ENCODE results near the gene KIF26B. TPM values are rescaled to one million over a fixed set of nuclear protein-coding genes. Genes with fewer than 3 reads are reported as not detected.
"Not testable (repeated sequence)": the region's sequence is repeated elsewhere in the genome, so short reads cannot be mapped to it uniquely, and the experiment has no call there.

The KIF26B gene
- total RNA-seq, 1 donor from 2014 or later: 3.8 TPM

DNA sequence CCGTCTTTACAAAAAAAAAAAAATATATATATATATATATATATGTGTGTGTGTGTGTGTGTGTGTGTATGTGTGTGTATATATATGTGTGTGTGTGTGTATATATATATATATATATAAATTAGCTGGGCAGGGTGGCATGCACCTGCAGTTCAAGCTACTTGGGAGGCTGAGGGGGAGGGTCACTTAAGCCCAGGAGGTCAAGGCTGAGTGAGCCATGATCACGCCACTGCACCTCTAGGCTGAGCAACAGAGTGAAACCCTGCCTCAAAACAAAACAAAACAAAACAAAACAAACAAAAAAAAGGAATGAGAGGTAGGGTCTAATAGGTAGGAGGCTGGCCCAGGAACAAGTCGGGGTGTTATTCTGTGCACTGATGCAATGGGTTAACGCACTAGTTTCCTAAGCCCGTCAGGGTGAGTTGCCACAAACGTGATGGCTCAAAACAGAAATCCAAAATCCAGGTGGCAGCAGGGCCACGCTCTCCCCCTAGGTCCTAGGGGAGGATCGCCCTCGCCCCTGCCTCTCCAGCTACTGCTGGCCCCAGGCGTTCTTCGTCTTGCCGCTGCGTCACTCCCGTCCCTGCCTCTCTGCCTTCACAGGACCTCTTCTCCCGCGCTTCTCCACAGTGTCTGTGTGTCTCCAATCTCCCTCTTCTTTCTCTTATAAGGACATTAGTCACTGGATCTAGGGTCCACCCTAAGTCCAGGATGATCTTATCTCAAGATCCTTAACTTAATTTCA, 24.3 kb upstream of the KIF26B start:
- intact Hi-C loops (cut with DNase I); DNase-seq (ENCODE audit: missing footprints); ATAC-seq: not testable (repeated sequence)

DNA sequence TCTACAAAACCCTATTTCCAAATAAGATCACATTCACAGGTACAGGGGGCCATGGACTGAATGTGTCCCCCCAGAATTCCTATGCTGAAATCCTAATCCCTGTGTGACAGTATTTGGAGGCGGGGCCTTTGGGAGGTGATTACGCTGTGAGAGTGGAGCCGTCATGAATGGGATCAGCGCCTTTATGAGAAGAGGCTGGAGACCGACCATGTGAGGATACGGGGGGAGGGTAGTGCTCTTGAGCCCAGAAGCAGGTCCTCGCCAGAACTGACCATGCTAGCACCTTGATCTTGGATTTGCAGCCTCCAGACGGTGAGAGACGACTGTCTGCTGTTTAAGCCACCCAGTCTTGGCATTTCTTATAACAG, 23.8 kb upstream of the KIF26B start:
- ATAC-seq (no peak), DNase-seq (ENCODE audit: missing footprints) (no peak)
- intact Hi-C loops (cut with DNase I): no loop called here

- no peak for ATAC-seq
Observed at GRCh38 chr1:245132771-245133170, 22.0 kb upstream of the KIF26B start.

DNA sequence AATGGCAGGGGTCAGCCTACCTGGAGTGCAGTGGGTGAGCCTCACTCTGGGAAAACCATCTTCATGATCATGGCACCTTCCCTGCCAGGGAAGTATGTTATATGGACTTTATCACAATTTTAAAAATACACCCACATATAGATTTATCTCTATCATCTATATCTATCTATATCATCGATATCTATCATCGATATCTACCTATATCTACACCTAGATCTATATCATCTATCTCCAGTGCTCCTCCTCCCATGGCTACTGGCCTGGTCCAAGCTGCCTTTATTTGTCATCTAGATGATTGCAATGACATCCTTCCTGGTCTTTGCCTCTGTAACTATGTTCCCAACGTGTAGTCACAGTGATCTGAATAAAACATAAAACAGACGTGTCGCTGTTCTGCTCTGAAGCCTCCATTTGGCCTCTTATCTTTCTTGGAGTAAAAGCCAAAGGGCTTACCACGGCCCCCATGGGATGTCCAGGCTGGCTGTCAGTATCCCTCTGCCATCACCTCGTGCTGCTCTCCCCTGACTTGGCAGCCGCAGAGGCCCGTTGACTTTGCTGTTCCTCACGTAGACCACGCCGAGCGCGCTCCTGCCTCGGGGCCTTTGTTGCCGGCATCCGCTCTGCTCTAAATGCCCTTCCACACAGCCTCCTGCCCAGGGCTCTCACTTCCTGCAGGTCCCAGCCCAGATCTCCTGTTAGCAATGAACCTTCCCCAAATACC, 20.6 kb upstream of the KIF26B start:
- peak; percentile 90 for ATAC-seq

More at GRCh38 chr1:245132771-245133170, 22.0 kb upstream of the KIF26B start:
- intact Hi-C loops (cut with DNase I): no loop called here
- DNase-seq (ENCODE audit: missing footprints): no peak

DNA sequence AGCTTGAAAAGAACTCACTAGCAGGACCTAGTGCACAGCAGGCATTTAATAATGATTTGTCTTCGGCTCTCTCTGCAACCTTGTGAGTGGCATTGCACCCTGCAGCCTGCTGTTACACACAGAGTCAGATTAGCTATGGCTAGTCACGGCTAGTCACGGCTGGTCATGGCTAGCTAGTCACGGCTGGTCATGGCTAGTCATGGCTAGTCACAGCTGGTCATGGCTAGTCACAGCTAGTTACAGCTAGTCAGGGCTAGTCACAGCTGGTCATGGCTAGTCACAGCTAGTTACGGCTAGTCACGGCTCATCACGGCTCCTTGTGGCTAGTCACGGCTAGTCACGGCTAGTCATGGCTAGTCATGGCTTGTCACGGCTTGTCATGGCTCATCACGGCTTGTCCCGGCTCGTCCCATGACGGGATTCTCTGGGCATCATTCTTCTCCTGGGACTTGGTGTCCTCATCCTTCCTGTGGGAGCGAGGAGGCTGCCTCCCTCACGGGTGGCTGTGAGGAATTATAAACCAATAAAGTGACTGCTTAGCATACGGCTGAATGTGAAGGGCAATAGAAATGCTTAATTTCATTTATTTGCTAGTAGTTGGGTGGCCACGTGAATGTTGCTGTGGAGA, 12.5 kb upstream of the KIF26B start:
- ATAC-seq (no peak), DNase-seq (ENCODE audit: missing footprints) (no peak)
- intact Hi-C loops (cut with DNase I): no loop called here

More for the DNA sequence above, 20.6 kb upstream of the KIF26B start:
- intact Hi-C loops (cut with DNase I): no loop called here
- peak; percentile 84 for DNase-seq (ENCODE audit: missing footprints)

DNA sequence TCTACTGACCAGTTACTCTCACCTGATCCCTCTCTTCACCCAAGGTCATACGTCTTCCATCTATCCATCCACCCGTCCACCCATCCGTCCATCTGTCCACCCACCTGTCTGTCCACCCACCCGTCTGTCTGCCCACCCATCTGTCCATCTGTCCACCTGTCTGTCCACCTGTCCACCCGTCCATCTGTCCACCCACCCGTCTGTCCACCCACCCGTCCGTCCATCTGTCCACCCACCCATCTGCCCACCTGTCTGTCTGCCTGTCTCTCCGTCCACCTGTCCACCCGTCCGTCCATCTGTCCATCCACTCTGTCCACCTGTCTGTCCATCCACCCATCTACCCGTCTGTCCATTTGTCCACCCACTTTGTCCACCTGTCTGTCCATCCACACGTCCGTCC, 11.8 kb upstream of the KIF26B start:
- no peak for DNase-seq (ENCODE audit: missing footprints)
- intact Hi-C loops (cut with DNase I): no loop called here

GRCh38 chr1:245143849-245144248, 10.9 kb upstream of the KIF26B start:
- DNase-seq (ENCODE audit: missing footprints): no peak
- intact Hi-C loops (cut with DNase I): no loop called here
- ATAC-seq: no peak

More for the DNA sequence above, 11.8 kb upstream of the KIF26B start:
- ATAC-seq: no peak

DNA sequence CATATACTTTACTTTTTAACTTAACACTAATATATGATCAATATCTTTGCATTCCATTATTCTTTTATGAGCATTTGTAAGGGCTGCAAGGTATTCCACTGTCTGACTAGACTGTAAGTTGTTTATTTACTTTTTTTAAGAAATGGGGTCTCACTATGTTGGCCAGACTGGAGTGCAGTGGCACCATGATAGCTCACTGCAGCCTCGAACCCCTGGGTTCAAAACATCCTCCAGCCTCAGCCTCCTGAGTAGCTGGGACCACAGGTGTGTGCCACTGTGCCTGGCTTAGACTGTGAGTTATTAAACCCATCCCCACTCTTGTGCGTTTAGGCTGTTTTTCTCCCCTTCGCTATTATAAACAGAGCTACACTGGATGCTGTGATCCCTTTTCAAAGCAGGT, 6.7 kb upstream of the KIF26B start:
- no peak for DNase-seq (ENCODE audit: missing footprints)
- intact Hi-C loops (cut with DNase I): no loop called here

DNA sequence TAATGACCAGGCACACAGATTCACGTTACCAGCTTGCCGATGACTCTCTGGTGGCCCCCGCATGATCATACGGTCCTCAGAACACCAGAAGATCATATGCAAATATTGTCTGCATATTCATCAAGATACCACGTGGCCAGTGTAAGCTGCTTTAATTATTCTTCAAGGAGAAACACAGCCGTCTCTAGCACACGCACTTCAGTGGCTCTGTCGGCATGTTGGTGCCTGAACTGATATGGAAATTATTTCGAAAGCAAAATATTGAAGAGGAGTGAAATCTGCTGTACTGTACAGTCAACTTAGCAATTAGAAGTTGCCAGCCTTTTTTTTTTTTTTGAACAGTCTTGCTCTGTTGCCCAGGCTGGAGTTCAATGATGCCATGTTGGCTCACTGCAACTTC, 5.9 kb upstream of the KIF26B start:
- DNase-seq (ENCODE audit: missing footprints) (no peak), ATAC-seq (no peak)
- intact Hi-C loops (cut with DNase I): no loop called here

More for the DNA sequence above, 6.7 kb upstream of the KIF26B start:
- ATAC-seq: no peak

DNA sequence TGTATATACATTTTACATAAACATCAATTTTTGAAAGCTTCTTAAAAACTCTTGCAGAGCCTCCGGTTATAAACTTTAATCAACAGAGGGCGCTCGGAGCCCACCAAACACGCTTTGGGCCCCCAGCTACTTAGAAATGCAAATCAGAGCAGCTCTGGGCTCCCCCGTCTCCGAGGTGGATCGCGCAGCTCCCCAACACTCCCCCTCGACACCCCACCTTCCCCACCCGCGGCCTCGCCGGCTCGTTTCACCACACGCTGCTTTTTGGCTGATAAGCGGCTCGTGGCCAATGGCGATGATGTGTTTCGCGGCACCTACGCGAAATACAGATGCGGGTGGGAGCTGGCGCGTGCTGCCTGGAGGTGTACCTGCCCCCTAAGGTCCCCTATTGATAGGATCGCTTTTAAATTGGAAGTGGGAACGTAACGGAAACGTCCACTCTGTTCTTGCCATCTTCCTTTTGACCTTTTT, 1.7 kb upstream of the KIF26B start:
- intact Hi-C loops (cut with DNase I): loop anchor here (2.0 to 10.0 kb wide), 5 partner anchors 652 to 1342 kb away; no protein-coding TSS in a partner anchor
- ATAC-seq (no peak), DNase-seq (ENCODE audit: missing footprints) (peak; percentile 68)

DNA sequence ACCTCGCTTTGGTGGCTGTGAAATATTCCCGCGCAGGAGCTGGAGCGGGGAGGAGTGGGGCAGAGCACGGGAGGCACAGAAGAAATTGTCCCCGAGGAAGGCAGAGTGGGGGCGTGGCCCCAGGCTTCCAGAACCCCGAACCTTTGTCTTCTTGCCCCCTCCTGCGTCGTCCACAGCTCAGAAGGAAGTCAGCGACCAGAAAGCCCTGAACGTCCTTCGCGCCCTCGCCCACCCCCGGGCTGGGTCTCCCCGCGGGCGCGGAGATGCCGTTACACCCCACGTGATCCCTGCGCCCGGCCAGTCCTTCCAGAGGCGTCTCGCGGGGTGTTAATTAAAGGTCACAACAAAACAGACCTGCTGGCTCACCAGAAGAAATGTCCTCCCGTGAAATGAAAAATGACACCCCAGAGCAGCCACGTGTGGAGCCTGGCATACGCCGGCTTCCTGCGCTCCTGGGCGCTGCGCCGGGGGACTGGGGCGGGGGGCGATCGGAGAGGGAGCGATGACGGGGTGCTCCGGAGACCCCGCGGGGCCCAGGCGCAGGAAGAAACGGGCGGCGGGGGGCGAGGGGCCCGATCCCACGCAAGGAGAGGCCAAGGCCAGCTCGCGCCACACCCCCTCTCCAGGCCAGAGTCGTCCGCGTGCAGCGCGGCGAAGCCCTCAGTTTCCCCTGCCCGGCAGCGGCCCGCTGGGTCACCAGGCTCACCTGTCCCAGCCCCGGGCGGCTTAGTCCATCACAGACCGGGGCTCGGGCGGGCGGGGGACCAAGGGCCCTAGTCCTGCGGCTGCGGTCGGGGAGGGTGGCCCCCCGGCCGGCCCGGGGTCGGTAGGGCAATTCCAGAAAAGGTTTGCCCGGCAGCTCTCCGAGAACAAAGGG, 995 bp upstream of the KIF26B start:
- ATAC-seq (peak; percentile 27), DNase-seq (ENCODE audit: missing footprints) (no peak)
- intact Hi-C loops (cut with DNase I): loop anchor here (2.0 to 10.0 kb wide), 5 partner anchors 651 to 1341 kb away; no protein-coding TSS in a partner anchor

GRCh38 chr1:245155272-245156040, 671 bp downstream of the KIF26B start:
- intact Hi-C loops (cut with DNase I): loop anchor here (1.0 to 10.0 kb wide), 3 partner anchors 225 to 846 kb away; no protein-coding TSS in a partner anchor
- DNase-seq (ENCODE audit: missing footprints) (no peak), ATAC-seq (no peak)

DNA sequence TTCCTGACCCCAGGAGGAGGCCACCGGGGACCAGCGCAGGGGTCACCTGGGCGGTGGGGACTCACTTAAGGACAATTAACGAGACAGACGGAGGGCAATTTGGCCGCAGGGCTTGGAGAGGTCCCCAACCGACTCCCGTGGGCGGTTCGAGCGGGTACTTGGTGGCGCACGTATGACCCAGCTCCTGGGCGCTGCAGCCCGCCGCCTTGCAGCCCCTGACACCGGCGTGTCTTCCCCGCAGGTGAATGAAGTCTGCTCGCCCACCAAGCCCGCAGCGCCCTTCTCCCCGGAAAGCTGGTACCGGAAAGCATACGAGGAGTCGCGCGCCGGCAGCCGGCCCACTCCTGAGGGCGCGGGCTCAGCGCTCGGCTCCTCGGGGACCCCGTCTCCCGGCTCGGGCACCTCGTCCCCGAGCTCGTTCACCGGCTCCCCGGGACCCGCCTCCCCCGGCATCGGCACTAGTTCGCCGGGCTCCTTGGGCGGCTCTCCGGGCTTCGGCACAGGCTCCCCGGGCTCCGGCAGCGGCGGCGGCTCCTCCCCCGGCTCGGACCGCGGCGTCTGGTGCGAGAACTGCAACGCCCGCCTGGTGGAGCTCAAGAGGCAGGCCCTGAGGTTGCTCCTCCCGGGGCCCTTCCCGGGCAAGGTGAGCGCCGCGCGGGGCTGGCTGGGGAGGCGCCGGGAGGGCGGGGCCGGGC, 1.4 kb downstream of the KIF26B start:
- ATAC-seq (peak; percentile 88), DNase-seq (ENCODE audit: missing footprints) (peak; percentile 88)
- intact Hi-C loops (cut with DNase I): loop anchor here (1.0 to 10.0 kb wide), 3 partner anchors 225 to 845 kb away; no protein-coding TSS in a partner anchor

DNA sequence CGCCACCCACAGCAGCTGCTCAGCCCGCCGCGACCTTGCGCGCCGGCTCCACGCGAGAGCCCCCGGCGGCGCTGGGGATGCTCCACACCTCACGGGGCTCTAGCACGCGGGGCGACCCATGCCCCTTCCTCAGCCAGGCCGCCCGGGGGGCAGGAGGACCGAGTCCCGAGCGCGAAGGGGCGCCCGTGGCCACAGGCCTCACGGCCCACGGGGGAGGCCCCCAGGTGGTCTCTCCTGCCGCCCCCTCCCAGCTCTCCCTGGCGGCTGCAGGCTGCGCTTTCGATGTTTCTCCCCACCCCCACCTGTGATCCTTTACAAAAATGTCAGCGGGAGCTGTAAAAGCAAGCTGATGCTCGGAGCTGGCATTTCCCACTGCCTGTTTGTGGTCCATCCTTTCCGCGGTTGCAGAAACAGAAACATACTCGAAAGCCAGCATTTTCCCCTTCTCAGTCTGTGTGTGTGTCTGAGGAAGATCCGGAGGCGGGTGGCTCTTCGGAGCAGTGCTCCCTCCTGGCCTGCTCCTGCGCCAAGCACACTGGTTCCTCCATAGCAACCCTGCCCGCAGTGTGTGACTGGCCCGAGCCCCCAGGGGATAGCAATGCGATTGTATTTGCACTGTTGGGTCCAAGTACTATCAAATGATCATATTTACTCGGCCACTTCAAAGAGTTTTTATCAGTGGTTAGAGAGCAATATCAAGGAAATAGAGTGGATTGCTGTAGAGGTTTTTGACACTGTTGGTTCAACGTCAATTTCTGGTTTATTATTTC, 2.1 kb downstream of the KIF26B start:
- DNase-seq (ENCODE audit: missing footprints): no peak
- intact Hi-C loops (cut with DNase I): loop anchor here (1.0 to 10.0 kb wide), 3 partner anchors 224 to 844 kb away; no protein-coding TSS in a partner anchor
- no peak for ATAC-seq

DNA sequence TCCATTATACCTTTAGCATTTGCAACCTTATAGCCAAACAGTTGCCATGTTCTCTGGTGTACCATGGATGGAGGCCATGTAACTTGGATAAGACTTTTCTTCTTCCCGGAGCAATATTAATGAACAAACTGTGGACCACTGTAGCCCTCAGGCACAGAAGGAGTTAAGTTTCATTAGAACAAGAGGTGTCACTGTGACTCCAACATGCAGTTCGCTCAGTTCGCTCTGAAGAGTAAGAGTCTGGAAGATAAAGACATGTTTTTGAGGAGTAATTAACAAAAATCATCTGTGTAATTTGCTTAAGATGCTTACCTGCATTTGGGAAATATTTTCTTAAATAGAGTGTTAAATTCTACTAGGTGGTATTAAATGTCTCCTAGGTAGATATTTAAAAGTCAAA, 4.1 kb downstream of the KIF26B start:
- intact Hi-C loops (cut with DNase I): loop anchor here (10.0 kb wide), 1 partner anchor 646 kb away; no protein-coding TSS in a partner anchor
- DNase-seq (ENCODE audit: missing footprints) (no peak), ATAC-seq (no peak)

DNA sequence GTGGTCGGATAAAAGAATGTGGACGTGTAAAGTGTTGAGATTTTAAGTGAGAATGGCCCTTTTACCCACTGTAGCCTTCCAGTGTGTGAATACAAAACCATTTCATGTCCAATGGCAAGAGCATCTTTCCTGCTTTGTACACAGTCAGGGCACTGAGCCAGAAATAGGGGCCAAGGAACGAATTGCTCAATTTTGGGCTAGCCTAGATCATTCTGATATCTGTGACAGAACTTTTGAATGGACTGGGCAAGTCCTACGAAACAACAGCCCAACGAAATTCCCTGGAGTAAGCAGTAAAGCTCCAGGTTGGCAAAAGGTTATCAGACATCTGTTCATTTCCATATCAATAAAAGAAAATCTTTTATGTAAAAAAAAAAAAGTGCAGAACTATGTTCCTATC, 5.5 kb downstream of the KIF26B start:
- intact Hi-C loops (cut with DNase I): no loop called here
- no peak for ATAC-seq
- no peak for DNase-seq (ENCODE audit: missing footprints)

Measured in Right ventricle myocardium inferior (tissue), 1 donor.